NB4 (cell line): ENCODE data around the gene PANK4.
"Not testable (repeated sequence)": the region's sequence is repeated elsewhere in the genome, so short reads cannot be mapped to it uniquely, and the experiment has no call there.

Experiments
- DNase-seq: peaks from one replicate; pipeline ENCODE4 v3.0.0; 2010; ENCODE audit warnings: low read depth
- H3K4me3 ChIP-seq: one replicate; pipeline ENCODE4 v1.5.1; 2011; ENCODE audit warnings: mild to moderate bottlenecking, low read depth, low read length, moderate library complexity
- CTCF ChIP-seq: IDR thresholded peaks from one replicate; pipeline ENCODE4 v1.5.1; 2012; ENCODE audit warnings: low read depth, low read length
- MYC ChIP-seq: IDR thresholded peaks from 2 replicates; pipeline ENCODE4 v1.6.1; 2011; ENCODE audit warnings: low read depth, low read length
- POLR2A ChIP-seq: IDR thresholded peaks from 2 replicates; pipeline ENCODE4 v1.6.1; 2011; ENCODE audit warnings: mild to moderate bottlenecking; ENCODE audit not compliant: insufficient read length; ENCODE audit errors: extremely low read depth
- TF ChIP-seq, protein P1 (sequence below): IDR thresholded peaks from 2 replicates; pipeline ENCODE4 v1.6.1; 2011; ENCODE audit warnings: low read depth, low read length

PANK4 gene

GRCh38 chr1:2569060-2569459 lies 42.7 kb upstream of the PANK4 start:
- TF ChIP-seq MYC (no peak), CTCF (no peak), POLR2A (no peak)
- TF ChIP-seq, protein P1, sequence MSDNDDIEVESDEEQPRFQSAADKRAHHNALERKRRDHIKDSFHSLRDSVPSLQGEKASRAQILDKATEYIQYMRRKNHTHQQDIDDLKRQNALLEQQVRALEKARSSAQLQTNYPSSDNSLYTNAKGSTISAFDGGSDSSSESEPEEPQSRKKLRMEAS, result no peak
- DNase-seq, result no peak

GRCh38 chr1:2568187-2568816 lies 41.9 kb upstream of the PANK4 start:
- not testable (repeated sequence) for DNase-seq, H3K4me3 ChIP-seq

More at GRCh38 chr1:2569060-2569459, 42.7 kb upstream of the PANK4 start:
- H3K4me3 ChIP-seq, result no peak overlapping the region

DNA sequence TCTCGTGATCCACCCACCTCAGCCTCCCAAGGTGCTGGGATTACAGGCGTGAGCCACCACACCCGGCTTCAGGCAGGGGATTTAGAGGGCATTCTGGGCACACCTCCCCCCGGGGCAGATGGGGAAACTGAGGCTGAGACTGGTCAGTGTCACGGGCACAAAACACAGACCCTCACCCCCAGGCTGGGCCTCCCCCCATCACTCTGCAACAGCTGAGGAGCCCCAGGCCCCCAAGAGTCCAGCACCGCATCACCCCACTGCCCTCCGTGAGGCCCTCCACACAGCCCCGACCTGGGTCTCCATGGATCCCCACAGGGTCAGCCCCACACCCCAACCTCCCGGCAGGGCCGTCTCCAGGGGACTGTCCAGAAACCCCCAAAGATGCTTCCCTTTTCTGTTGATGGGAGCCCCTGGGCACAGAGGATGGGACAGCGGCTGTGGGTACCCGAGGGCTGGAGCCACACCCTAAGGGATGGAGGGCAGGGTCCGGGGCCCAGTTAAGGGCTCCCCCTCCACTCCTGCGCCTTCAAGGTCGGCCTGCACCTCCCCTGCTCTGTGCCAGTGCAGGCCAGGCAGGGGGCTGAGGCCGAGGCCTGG lies 40.8 kb upstream of the PANK4 start:
- no peak overlapping the region for H3K4me3 ChIP-seq
- no peak for TF ChIP-seq CTCF
- no peak for TF ChIP-seq MYC
- TF ChIP-seq, protein P1, result no peak
- TF ChIP-seq POLR2A, result no peak
- DNase-seq, result no peak

- TF ChIP-seq, protein P1, result no peak
- TF ChIP-seq MYC (no peak), CTCF (no peak), POLR2A (no peak)
- H3K4me3 ChIP-seq, result no peak overlapping the region
- no peak for DNase-seq
These were observed 40.0 kb upstream of the PANK4 start for GRCh38 chr1:2566101-2567045.

- no peak for DNase-seq
- H3K4me3 ChIP-seq, result no peak overlapping the region
- TF ChIP-seq, protein P1, result no peak
- TF ChIP-seq CTCF (no peak), POLR2A (no peak), MYC (no peak)
These were observed 38.5 kb upstream of the PANK4 start for GRCh38 chr1:2564815-2565374.
